H1 (cell line): Measurements from ENCODE around the gene GKAP1. TPM values are rescaled to one million over a fixed set of nuclear protein-coding genes. Genes with fewer than 3 reads are reported as not detected.

ENCODE experiments used
- CREB1 ChIP-seq: IDR thresholded peaks from 2 replicates; pipeline ENCODE4 v1.6.1; 2012; ENCODE audit warnings: inconsistent platforms
- RFX5 ChIP-seq: IDR thresholded peaks from 2 replicates; pipeline ENCODE4 v1.6.1; 2011; ENCODE audit warnings: low read depth, low read length, improper control_type of control experiment, borderline replicate concordance
- SIRT6 ChIP-seq: IDR thresholded peaks from one replicate; pipeline ENCODE4 v1.7.1; 2012; ENCODE audit warnings: low read length, inconsistent platforms
- SIX5 ChIP-seq: IDR thresholded peaks from 2 replicates; pipeline ENCODE4 v1.6.1; 2011; ENCODE audit warnings: mild to moderate bottlenecking, low read depth, low read length
- SRF ChIP-seq: IDR thresholded peaks from 2 replicates; pipeline ENCODE4 v1.6.1; 2011; ENCODE audit warnings: mild to moderate bottlenecking, low read depth, low read length, moderate library complexity
- polyA plus RNA-seq, 7 experiments: library from polyadenylated mRNA; depleted of rRNA in 3 of 7; stranded (reverse) in 5 of 7; unstranded in 2 of 7; fragments of >200 nt in 5 of 7; fragments of 200-250 nt in 2 of 7; gene quantifications; 1 replicate in 5 of 7; 2 replicates in 1 of 7; 4 replicates in 1 of 7; pipeline versions ENCODE4 v1.2.1 to v1.2.3, GENCODE V29; 2011 to 2013; ENCODE audit warnings: missing spikeins in 2 of 7, mixed read lengths in 2 of 7
- total RNA-seq: library from RNA; stranded (reverse); fragmentation: NEBNext Ultra II Directional; extraction: Animal tissue kit (Norgen Biotek cat#: 25700); gene quantifications from 2 replicates; pipeline ENCODE4 v1.2.1, GENCODE V29; 2021
- TF ChIP-seq, protein P1 (sequence below): fragments of 300-600 bp; sonication (generic); IDR thresholded peaks from 2 replicates; pipeline ENCODE4 v1.7.1; 2012; ENCODE audit warnings: low read length, moderate library complexity, mild to moderate bottlenecking, inconsistent platforms; ENCODE audit not compliant: insufficient replicate concordance

The GKAP1 gene
- total and polyA plus RNA-seq, 2 of the 8 experiments (the other 6 are each of a cell fraction or from before 2014, with no cell fraction given): 0.97 to 5.3 TPM

DNA sequence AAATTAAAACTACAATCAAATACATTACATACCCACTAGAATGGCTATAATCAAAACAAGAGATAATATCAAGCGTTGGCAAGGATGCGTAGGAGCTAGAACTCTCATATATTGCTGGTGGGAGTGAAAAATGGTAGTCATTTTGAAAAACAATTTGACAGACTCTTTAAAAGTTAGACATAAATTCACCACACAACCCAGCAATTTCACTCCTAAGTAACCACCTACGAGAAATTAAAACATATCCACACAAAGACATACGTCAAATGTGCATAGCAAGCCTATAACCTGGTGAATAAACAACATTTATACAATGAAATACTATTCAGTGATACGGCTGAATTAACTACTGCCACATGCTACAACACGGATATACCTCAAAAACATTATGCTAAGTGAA, 44.7 kb downstream of the GKAP1 start (continued):
- TF ChIP-seq, protein P1, sequence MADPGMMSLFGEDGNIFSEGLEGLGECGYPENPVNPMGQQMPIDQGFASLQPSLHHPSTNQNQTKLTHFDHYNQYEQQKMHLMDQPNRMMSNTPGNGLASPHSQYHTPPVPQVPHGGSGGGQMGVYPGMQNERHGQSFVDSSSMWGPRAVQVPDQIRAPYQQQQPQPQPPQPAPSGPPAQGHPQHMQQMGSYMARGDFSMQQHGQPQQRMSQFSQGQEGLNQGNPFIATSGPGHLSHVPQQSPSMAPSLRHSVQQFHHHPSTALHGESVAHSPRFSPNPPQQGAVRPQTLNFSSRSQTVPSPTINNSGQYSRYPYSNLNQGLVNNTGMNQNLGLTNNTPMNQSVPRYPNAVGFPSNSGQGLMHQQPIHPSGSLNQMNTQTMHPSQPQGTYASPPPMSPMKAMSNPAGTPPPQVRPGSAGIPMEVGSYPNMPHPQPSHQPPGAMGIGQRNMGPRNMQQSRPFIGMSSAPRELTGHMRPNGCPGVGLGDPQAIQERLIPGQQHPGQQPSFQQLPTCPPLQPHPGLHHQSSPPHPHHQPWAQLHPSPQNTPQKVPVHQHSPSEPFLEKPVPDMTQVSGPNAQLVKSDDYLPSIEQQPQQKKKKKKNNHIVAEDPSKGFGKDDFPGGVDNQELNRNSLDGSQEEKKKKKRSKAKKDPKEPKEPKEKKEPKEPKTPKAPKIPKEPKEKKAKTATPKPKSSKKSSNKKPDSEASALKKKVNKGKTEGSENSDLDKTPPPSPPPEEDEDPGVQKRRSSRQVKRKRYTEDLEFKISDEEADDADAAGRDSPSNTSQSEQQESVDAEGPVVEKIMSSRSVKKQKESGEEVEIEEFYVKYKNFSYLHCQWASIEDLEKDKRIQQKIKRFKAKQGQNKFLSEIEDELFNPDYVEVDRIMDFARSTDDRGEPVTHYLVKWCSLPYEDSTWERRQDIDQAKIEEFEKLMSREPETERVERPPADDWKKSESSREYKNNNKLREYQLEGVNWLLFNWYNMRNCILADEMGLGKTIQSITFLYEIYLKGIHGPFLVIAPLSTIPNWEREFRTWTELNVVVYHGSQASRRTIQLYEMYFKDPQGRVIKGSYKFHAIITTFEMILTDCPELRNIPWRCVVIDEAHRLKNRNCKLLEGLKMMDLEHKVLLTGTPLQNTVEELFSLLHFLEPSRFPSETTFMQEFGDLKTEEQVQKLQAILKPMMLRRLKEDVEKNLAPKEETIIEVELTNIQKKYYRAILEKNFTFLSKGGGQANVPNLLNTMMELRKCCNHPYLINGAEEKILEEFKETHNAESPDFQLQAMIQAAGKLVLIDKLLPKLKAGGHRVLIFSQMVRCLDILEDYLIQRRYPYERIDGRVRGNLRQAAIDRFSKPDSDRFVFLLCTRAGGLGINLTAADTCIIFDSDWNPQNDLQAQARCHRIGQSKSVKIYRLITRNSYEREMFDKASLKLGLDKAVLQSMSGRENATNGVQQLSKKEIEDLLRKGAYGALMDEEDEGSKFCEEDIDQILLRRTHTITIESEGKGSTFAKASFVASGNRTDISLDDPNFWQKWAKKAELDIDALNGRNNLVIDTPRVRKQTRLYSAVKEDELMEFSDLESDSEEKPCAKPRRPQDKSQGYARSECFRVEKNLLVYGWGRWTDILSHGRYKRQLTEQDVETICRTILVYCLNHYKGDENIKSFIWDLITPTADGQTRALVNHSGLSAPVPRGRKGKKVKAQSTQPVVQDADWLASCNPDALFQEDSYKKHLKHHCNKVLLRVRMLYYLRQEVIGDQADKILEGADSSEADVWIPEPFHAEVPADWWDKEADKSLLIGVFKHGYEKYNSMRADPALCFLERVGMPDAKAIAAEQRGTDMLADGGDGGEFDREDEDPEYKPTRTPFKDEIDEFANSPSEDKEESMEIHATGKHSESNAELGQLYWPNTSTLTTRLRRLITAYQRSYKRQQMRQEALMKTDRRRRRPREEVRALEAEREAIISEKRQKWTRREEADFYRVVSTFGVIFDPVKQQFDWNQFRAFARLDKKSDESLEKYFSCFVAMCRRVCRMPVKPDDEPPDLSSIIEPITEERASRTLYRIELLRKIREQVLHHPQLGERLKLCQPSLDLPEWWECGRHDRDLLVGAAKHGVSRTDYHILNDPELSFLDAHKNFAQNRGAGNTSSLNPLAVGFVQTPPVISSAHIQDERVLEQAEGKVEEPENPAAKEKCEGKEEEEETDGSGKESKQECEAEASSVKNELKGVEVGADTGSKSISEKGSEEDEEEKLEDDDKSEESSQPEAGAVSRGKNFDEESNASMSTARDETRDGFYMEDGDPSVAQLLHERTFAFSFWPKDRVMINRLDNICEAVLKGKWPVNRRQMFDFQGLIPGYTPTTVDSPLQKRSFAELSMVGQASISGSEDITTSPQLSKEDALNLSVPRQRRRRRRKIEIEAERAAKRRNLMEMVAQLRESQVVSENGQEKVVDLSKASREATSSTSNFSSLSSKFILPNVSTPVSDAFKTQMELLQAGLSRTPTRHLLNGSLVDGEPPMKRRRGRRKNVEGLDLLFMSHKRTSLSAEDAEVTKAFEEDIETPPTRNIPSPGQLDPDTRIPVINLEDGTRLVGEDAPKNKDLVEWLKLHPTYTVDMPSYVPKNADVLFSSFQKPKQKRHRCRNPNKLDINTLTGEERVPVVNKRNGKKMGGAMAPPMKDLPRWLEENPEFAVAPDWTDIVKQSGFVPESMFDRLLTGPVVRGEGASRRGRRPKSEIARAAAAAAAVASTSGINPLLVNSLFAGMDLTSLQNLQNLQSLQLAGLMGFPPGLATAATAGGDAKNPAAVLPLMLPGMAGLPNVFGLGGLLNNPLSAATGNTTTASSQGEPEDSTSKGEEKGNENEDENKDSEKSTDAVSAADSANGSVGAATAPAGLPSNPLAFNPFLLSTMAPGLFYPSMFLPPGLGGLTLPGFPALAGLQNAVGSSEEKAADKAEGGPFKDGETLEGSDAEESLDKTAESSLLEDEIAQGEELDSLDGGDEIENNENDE: no peak
- TF ChIP-seq SIX5: no peak
- TF ChIP-seq SRF: no peak
- no peak for TF ChIP-seq CREB1
- no peak for TF ChIP-seq RFX5
- TF ChIP-seq SIRT6: no peak
